Activated naive CD8-positive, alpha-beta T cell (primary cell): ENCODE results near the gene RBM38.

Source experiments
- H3K27ac Mint-ChIP-seq: one replicate; pipeline ENCODE4 v1.8.0; 2021; ENCODE audit warnings: mixed read lengths
- H3K27me3 Mint-ChIP-seq: one replicate; pipeline ENCODE4 v1.8.0; 2021; ENCODE audit warnings: mixed read lengths
- H3K36me3 Mint-ChIP-seq: one replicate; pipeline ENCODE4 v1.8.0; 2021; ENCODE audit warnings: mixed read lengths
- H3K4me1 Mint-ChIP-seq: one replicate; pipeline ENCODE4 v1.8.0; 2021; ENCODE audit warnings: low read depth, mixed read lengths
- H3K4me3 Mint-ChIP-seq: one replicate; pipeline ENCODE4 v1.8.0; 2021; ENCODE audit warnings: mild to moderate bottlenecking, mixed read lengths
- H3K9me3 Mint-ChIP-seq: one replicate; pipeline ENCODE4 v1.8.0; 2021; ENCODE audit warnings: low read depth, mixed read lengths

RBM38 gene

DNA sequence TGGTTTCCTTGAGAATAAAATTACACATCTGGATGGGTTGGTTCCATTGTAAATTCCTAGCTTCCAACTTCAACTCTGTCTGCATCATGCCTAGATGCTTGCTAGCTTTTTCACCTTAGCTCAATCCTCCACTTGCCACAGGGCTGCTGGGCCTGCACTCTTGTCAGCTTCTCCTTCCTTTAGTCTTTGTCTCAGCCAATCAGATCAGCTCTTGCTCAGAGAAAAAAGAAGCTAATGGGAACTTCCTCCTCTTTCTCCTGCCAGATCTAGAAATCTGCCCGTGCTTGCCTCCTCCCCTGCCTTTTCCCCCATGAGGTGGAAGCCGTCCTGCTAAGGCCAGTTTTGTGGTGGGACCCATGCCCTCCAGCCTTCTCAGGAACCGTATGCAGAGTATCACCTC, 21.6 kb upstream of the RBM38 start:
- Mint-ChIP-seq H3K27ac (no peak overlapping the region), H3K9me3 (no peaks in the 10 kb centered on the region), H3K4me3 (no peak overlapping the region), H3K27me3 (no peaks in the 10 kb centered on the region), H3K36me3 (peaks cover 8% of the 10 kb centered on the region), H3K4me1 (peaks cover 13% of the 10 kb centered on the region)

GRCh38 chr20:57370316-57370715, 20.9 kb upstream of the RBM38 start:
- H3K27ac Mint-ChIP-seq: no peak overlapping the region
- no peak overlapping the region for H3K4me3 Mint-ChIP-seq
- peaks cover 8% of the 10 kb centered on the region for H3K36me3 Mint-ChIP-seq
- H3K27me3 Mint-ChIP-seq: no peaks in the 10 kb centered on the region
- no peaks in the 10 kb centered on the region for H3K9me3 Mint-ChIP-seq
- peaks cover 18% of the 10 kb centered on the region for H3K4me1 Mint-ChIP-seq

DNA sequence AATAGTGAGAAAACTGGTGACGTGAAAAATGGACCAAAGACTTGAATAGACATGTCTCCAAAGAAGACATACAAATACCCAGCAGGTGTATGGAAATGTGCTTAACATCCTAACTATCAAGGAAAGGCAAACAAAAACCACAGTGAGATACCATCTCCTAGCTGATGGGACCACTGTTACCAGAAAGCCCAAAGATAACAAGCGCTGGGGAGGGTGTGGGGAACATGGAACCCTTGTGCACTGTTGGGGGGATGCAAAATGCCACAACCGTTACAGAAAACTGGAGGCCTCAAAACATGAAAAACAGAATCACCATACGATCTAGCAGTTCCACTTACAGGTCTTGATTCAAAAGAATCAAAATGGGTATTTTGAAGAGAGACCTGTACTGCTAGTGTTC, 19.8 kb upstream of the RBM38 start:
- Mint-ChIP-seq H3K36me3 (peaks cover 8% of the 10 kb centered on the region), H3K4me1 (peaks cover 24% of the 10 kb centered on the region), H3K27ac (no peak overlapping the region), H3K9me3 (no peaks in the 10 kb centered on the region), H3K4me3 (no peak overlapping the region), H3K27me3 (no peaks in the 10 kb centered on the region)

GRCh38 chr20:57372157-57372556, 19.0 kb upstream of the RBM38 start:
- Mint-ChIP-seq H3K9me3 (no peaks in the 10 kb centered on the region), H3K27ac (no peak overlapping the region), H3K4me3 (no peak overlapping the region), H3K4me1 (peaks cover 24% of the 10 kb centered on the region), H3K36me3 (peaks cover 10% of the 10 kb centered on the region), H3K27me3 (no peaks in the 10 kb centered on the region)

DNA sequence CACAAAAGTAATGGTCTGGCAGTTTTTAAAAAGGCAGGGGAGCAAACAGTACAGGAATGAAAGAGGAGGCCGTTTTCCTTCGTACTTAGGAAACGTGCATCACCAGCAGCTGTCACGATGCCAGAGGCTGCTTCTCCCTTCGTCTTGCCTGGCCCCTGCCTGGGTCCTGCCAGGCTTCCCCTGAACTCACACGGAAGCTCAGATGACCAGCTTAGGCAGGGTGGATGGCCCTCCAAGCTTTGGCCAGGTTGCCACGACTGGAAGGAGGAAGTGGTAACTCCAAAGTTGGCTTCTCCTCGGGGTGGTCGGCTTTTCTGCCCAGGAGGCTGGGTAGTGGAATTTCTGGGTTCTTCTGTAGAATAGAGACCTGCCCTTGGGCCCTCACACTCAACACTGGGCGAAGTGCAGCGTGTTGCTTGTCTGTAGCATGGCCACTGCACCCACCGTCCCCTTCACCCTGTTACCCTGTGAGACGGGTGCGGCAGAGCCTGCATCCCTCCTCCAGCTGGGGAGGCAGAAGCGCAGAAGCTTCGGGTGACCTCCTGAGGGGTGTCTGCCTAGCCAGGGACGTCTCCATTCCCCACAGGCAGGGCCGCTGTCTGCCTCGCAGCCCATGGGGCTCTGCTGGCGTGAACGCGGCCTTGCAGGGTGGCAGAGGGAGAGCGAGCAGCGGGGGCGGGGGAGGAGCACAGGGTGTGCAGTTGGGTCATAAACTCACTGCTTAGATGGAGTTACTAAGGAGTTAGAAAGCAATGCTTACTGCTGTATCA, 18.4 kb upstream of the RBM38 start:
- no peak overlapping the region for H3K27ac Mint-ChIP-seq
- H3K36me3 Mint-ChIP-seq: peaks cover 10% of the 10 kb centered on the region
- no peaks in the 10 kb centered on the region for H3K27me3 Mint-ChIP-seq
- H3K9me3 Mint-ChIP-seq: no peaks in the 10 kb centered on the region
- peaks cover 24% of the 10 kb centered on the region for H3K4me1 Mint-ChIP-seq
- H3K4me3 Mint-ChIP-seq: no peak overlapping the region

- H3K4me3 Mint-ChIP-seq: peak overlapping the region; percentile 20
- H3K4me1 Mint-ChIP-seq: peaks cover 25% of the 10 kb centered on the region
- H3K36me3 Mint-ChIP-seq: peaks cover 6% of the 10 kb centered on the region
- H3K27me3 Mint-ChIP-seq: no peaks in the 10 kb centered on the region
- H3K27ac Mint-ChIP-seq: peak overlapping the region; percentile 8
- no peaks in the 10 kb centered on the region for H3K9me3 Mint-ChIP-seq
Observed at GRCh38 chr20:57374343-57374930, 16.8 kb upstream of the RBM38 start.

DNA sequence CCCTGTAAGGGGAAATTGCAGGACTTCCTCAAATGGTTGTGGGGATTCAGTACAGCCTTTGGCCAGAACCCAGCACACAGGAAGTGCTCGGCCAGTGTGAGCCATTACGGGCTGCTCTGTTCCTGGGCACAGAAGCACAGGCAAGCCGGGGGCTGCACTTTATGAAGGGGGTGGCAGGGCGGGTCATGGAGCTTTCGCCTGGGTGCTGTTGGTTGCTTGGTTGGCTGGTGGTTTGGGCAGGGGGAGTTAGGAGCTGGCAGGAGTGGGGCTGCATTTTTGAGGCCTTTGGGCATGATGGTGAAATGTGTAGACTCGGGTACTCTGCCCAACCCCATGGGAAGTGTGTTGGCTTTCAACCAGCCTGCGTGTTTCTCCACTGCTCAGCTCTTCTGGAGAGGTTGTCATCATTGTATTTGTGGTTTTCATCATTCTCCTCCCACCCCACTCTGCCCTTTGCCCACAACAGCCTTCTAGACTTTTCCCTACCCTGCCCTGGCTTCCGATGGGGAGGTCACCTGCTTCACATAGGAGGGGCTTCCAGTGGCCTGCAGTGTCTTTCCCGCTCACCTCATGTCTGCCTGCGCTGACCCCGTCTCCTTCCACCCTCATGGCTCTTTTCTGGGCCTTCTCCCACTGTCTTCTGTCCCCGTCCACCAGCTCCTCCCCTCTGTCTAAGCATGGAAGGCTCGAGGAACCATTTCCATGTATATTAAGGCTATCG, 16.1 kb upstream of the RBM38 start:
- Mint-ChIP-seq H3K27me3 (no peaks in the 10 kb centered on the region), H3K4me1 (peaks cover 25% of the 10 kb centered on the region), H3K27ac (peak overlapping the region; percentile 51), H3K36me3 (peaks cover 2% of the 10 kb centered on the region), H3K9me3 (no peaks in the 10 kb centered on the region), H3K4me3 (peak overlapping the region; percentile 17)

GRCh38 chr20:57375652-57376230, 15.5 kb upstream of the RBM38 start:
- H3K36me3 Mint-ChIP-seq: peaks cover 2% of the 10 kb centered on the region
- H3K27ac Mint-ChIP-seq: peak overlapping the region; percentile 51
- peaks cover 25% of the 10 kb centered on the region for H3K4me1 Mint-ChIP-seq
- H3K27me3 Mint-ChIP-seq: no peaks in the 10 kb centered on the region
- H3K4me3 Mint-ChIP-seq: no peak overlapping the region
- no peaks in the 10 kb centered on the region for H3K9me3 Mint-ChIP-seq

GRCh38 chr20:57377350-57377749, 13.8 kb upstream of the RBM38 start:
- Mint-ChIP-seq H3K9me3 (no peaks in the 10 kb centered on the region), H3K4me3 (no peak overlapping the region), H3K36me3 (peaks cover 2% of the 10 kb centered on the region), H3K4me1 (peaks cover 32% of the 10 kb centered on the region), H3K27ac (no peak overlapping the region), H3K27me3 (no peaks in the 10 kb centered on the region)

DNA sequence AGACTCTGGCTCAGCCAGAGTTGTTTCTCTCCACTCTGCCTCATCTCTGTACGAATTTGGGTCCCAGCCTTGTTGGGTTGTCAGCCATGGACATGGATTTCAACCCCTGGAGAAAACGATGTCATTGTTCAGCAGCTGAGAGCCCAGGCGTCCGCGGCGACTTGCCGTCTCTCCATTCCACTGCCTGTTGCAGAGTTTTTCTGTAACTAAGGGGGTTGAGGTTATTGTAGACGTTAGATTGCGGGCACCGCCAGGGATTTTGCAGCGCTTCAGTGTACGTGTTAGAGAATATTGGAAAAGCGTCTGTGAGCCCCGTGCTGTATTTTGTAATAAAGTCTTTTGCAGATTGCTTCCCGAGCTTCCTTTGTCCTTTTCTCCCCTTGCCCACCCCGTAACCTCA, 13.1 kb upstream of the RBM38 start:
- H3K27ac Mint-ChIP-seq: peak overlapping the region; percentile 50
- no peak overlapping the region for H3K4me3 Mint-ChIP-seq
- no peaks in the 10 kb centered on the region for H3K27me3 Mint-ChIP-seq
- H3K36me3 Mint-ChIP-seq: peaks cover 2% of the 10 kb centered on the region
- no peaks in the 10 kb centered on the region for H3K9me3 Mint-ChIP-seq
- peaks cover 37% of the 10 kb centered on the region for H3K4me1 Mint-ChIP-seq

GRCh38 chr20:57378646-57379262, 12.4 kb upstream of the RBM38 start:
- Mint-ChIP-seq H3K27ac (peak overlapping the region; percentile 55), H3K4me1 (peaks cover 32% of the 10 kb centered on the region), H3K4me3 (no peak overlapping the region), H3K9me3 (no peaks in the 10 kb centered on the region), H3K27me3 (no peaks in the 10 kb centered on the region), H3K36me3 (peaks cover 2% of the 10 kb centered on the region)

GRCh38 chr20:57379263-57379647, 11.9 kb upstream of the RBM38 start:
- Mint-ChIP-seq H3K4me1 (peaks cover 28% of the 10 kb centered on the region), H3K27ac (peak overlapping the region; percentile 55), H3K4me3 (no peak overlapping the region), H3K9me3 (no peaks in the 10 kb centered on the region), H3K27me3 (no peaks in the 10 kb centered on the region), H3K36me3 (peaks cover 2% of the 10 kb centered on the region)

DNA sequence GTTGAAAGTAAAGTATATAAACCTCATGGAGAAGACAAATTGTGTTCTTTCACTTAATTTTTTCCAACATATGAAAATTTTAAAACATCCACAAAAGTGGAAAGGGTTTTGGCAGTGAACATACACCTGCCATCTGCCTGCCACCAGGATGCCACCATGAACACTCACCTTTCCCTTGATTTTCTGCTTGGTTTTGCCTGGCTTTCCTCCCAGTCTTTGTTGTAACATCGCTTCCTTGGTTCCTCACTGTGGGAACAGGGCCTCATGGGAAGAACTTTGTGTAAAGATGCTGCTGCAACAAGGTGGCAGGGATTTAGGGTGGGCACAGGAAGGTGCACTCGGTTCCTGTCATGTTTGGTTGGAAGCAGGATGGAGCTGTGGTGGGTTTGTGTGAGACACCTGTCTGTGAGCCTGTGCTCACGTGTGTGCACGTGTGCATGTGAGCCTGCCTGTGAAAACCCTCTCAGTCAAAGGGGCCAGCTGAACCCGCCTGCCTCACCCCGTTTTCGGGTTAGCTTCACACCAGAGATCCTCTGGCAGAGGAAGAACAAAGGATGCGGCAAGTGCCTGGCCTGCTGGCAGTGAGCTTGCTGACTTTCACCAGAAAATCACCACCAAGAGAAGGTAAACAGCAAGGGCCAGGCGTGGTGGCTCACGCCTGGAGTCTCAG, 11.0 kb upstream of the RBM38 start:
- Mint-ChIP-seq H3K4me3 (no peak overlapping the region), H3K27me3 (no peaks in the 10 kb centered on the region), H3K36me3 (peaks cover 2% of the 10 kb centered on the region), H3K9me3 (no peaks in the 10 kb centered on the region), H3K4me1 (peaks cover 21% of the 10 kb centered on the region), H3K27ac (no peak overlapping the region)
